Measurements from ENCODE around the gene GAMT.
"Not testable (repeated sequence)": the region's sequence is repeated elsewhere in the genome, so short reads cannot be mapped to it uniquely, and the experiment has no call there.

GAMT gene

GRCh38 chr19:1433119-1434039, 32.0 kb upstream of the GAMT start:
- DNase-seq = no peak

- DNase-seq = no peak
These were observed 31.2 kb upstream of the GAMT start for GRCh38 chr19:1432507-1432887.

GRCh38 chr19:1431759-1432506, 30.6 kb upstream of the GAMT start:
- DNase-seq = no peak

GRCh38 chr19:1430246-1430645, 28.9 kb upstream of the GAMT start:
- no peak for DNase-seq

- no peak for DNase-seq
These were observed 28.4 kb upstream of the GAMT start for GRCh38 chr19:1429750-1430149.

- no peak for DNase-seq
These were observed 27.5 kb upstream of the GAMT start for GRCh38 chr19:1428738-1429391.

GRCh38 chr19:1427221-1427920, 26.0 kb upstream of the GAMT start:
- DNase-seq = no peak

- no peak for DNase-seq
These were observed 25.4 kb upstream of the GAMT start for GRCh38 chr19:1426736-1427135.

GRCh38 chr19:1425902-1426301, 24.6 kb upstream of the GAMT start:
- no peak for DNase-seq

- no peak for DNase-seq
These were observed 23.9 kb upstream of the GAMT start for GRCh38 chr19:1425102-1425837.

GRCh38 chr19:1424192-1424955, 23.0 kb upstream of the GAMT start:
- no peak for DNase-seq

- DNase-seq = no peak
These were observed 22.3 kb upstream of the GAMT start for GRCh38 chr19:1423436-1424191.

GRCh38 chr19:1422943-1423342, 21.6 kb upstream of the GAMT start:
- DNase-seq = no peak

GRCh38 chr19:1422360-1422759, 21.0 kb upstream of the GAMT start:
- no peak for DNase-seq

- no peak for DNase-seq
These were observed 20.6 kb upstream of the GAMT start for GRCh38 chr19:1421958-1422305.

- no peak for DNase-seq
These were observed 20.0 kb upstream of the GAMT start for GRCh38 chr19:1421218-1421957.

- no peak for DNase-seq
These were observed 19.2 kb upstream of the GAMT start for GRCh38 chr19:1420590-1420989.

- DNase-seq = not testable (repeated sequence)
These were observed 18.7 kb upstream of the GAMT start for GRCh38 chr19:1420085-1420484.

GRCh38 chr19:1418951-1419738, 17.8 kb upstream of the GAMT start:
- no peak for DNase-seq

Measured in activated gamma-delta T cell (primary cell).